ENCODE measurements around the gene ITPR1. TPM values are rescaled to one million over a fixed set of nuclear protein-coding genes. Genes with fewer than 3 reads are reported as not detected.

ITPR1 gene
- total and polyA plus RNA-seq, 2 experiments from 2014 or later = 6.8 to 21.0 TPM

- no peak for TF ChIP-seq ZNF331 (CRISPR knock-in tag; IDR thresholded peaks at IDR 0.05; ENCODE audit: low read depth)
- TF ChIP-seq EZH2 (IDR thresholded peaks at IDR 0.05; ENCODE audit: low read depth, unreplicated experiment) = no peak
- TF ChIP-seq, protein P1, sequence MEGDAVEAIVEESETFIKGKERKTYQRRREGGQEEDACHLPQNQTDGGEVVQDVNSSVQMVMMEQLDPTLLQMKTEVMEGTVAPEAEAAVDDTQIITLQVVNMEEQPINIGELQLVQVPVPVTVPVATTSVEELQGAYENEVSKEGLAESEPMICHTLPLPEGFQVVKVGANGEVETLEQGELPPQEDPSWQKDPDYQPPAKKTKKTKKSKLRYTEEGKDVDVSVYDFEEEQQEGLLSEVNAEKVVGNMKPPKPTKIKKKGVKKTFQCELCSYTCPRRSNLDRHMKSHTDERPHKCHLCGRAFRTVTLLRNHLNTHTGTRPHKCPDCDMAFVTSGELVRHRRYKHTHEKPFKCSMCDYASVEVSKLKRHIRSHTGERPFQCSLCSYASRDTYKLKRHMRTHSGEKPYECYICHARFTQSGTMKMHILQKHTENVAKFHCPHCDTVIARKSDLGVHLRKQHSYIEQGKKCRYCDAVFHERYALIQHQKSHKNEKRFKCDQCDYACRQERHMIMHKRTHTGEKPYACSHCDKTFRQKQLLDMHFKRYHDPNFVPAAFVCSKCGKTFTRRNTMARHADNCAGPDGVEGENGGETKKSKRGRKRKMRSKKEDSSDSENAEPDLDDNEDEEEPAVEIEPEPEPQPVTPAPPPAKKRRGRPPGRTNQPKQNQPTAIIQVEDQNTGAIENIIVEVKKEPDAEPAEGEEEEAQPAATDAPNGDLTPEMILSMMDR (conservative IDR thresholded peaks at IDR 0.05; ENCODE audit: low read depth in 2 of 2) = no peak
- TF ChIP-seq EZH2phosphoT487 (IDR thresholded peaks at IDR 0.05; ENCODE audit: unreplicated experiment) = no peak
- no peak for TF ChIP-seq STAT1 (IDR thresholded peaks at IDR 0.05; ENCODE audit: unreplicated experiment)
- TF ChIP-seq CREB1 (CRISPR knock-in tag; IDR thresholded peaks at IDR 0.05; ENCODE audit: low read depth) = no peak
Observed at GRCh38 chr3:4497843-4498324, 4.7 kb downstream of the ITPR1 start (continued).

DNA sequence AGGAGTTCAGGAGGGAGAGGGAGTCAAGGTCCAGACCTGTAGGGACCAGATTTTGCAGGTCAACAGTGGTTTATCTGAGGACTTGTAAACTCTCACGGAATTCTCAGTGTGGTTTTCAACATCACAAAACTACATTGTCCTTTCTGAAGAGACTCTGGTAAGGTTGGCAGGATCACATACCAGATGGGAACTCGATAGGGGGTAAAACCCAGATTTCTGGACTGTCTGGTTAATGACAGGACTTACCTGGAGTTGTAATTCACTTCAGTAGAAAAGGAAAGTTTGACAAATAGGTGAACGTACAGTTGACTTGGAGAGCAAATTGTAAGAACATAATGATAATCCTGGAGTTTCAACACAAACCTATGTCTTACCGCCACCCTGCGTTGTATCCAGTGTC is 5.3 kb downstream of the ITPR1 start:
- ATAC-seq = no peak
- no peak overlapping the region for H3K27ac Mint-ChIP-seq

DNA sequence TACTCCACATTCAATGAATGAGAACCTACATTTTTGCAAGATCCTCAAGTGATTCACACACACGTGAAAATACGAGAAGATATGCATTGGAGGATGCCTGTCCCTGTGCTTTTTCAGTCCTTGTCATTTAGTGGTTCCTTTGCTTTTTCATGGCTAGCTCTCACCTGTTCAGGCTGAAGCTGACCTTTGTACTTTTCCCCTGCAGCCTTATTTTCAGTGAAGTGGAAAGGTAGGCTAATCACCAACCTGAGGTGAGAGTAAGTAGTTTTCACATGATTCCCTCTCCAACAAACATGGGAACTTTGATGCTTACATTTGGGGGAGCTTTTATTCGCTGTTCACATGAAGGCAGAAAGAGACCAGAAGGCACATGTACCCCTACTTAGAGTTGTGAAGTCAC is 8.3 kb downstream of the ITPR1 start:
- Histone ChIP-seq H3K9me2 (ENCODE audit: insufficient read depth) (no peaks in the 10 kb centered on the region), H3K36me3 (ENCODE audit: insufficient read depth) (no peaks in the 10 kb centered on the region), H2AFZ (no peak overlapping the region), H3K27me3 (ENCODE audit: insufficient read depth) (no peaks in the 10 kb centered on the region), H3K4me2 (no peak overlapping the region), H3K4me1 (ENCODE audit: insufficient read depth) (0 out of 2 replicates have a peak, but pooled peaks cover 7% of the 10 kb centered on the region), H3F3A (replicated peaks; ENCODE audit: low read depth) (no peaks in the 10 kb centered on the region), H3K4me3 (no peak overlapping the region), H3K27ac (ENCODE audit: low read depth) (no peak overlapping the region), H3K79me2 (replicated peaks; ENCODE audit: insufficient read depth) (no peaks in the 10 kb centered on the region), H4K20me1 (replicated peaks; ENCODE audit: insufficient read depth) (no peaks in the 10 kb centered on the region; the same call in 1 of the 2 replicates)
- H3K27me3 Mint-ChIP-seq (ENCODE audit: insufficient read depth, low read depth, poor library complexity) = peaks cover 7% of the 10 kb centered on the region
- H3K4me1 Mint-ChIP-seq = peaks cover 10% of the 10 kb centered on the region
- no peak overlapping the region for H3K4me3 Mint-ChIP-seq
- ATAC-seq = no peak
- no peaks in the 10 kb centered on the region for H3K9me3 Mint-ChIP-seq
- H3K27ac Mint-ChIP-seq = no peak overlapping the region
- DNase-seq (ENCODE audit: low spot score) = no peak
- no peaks in the 10 kb centered on the region for H3K36me3 Mint-ChIP-seq (ENCODE audit: low read depth)
- TF ChIP-seq, protein P2, sequence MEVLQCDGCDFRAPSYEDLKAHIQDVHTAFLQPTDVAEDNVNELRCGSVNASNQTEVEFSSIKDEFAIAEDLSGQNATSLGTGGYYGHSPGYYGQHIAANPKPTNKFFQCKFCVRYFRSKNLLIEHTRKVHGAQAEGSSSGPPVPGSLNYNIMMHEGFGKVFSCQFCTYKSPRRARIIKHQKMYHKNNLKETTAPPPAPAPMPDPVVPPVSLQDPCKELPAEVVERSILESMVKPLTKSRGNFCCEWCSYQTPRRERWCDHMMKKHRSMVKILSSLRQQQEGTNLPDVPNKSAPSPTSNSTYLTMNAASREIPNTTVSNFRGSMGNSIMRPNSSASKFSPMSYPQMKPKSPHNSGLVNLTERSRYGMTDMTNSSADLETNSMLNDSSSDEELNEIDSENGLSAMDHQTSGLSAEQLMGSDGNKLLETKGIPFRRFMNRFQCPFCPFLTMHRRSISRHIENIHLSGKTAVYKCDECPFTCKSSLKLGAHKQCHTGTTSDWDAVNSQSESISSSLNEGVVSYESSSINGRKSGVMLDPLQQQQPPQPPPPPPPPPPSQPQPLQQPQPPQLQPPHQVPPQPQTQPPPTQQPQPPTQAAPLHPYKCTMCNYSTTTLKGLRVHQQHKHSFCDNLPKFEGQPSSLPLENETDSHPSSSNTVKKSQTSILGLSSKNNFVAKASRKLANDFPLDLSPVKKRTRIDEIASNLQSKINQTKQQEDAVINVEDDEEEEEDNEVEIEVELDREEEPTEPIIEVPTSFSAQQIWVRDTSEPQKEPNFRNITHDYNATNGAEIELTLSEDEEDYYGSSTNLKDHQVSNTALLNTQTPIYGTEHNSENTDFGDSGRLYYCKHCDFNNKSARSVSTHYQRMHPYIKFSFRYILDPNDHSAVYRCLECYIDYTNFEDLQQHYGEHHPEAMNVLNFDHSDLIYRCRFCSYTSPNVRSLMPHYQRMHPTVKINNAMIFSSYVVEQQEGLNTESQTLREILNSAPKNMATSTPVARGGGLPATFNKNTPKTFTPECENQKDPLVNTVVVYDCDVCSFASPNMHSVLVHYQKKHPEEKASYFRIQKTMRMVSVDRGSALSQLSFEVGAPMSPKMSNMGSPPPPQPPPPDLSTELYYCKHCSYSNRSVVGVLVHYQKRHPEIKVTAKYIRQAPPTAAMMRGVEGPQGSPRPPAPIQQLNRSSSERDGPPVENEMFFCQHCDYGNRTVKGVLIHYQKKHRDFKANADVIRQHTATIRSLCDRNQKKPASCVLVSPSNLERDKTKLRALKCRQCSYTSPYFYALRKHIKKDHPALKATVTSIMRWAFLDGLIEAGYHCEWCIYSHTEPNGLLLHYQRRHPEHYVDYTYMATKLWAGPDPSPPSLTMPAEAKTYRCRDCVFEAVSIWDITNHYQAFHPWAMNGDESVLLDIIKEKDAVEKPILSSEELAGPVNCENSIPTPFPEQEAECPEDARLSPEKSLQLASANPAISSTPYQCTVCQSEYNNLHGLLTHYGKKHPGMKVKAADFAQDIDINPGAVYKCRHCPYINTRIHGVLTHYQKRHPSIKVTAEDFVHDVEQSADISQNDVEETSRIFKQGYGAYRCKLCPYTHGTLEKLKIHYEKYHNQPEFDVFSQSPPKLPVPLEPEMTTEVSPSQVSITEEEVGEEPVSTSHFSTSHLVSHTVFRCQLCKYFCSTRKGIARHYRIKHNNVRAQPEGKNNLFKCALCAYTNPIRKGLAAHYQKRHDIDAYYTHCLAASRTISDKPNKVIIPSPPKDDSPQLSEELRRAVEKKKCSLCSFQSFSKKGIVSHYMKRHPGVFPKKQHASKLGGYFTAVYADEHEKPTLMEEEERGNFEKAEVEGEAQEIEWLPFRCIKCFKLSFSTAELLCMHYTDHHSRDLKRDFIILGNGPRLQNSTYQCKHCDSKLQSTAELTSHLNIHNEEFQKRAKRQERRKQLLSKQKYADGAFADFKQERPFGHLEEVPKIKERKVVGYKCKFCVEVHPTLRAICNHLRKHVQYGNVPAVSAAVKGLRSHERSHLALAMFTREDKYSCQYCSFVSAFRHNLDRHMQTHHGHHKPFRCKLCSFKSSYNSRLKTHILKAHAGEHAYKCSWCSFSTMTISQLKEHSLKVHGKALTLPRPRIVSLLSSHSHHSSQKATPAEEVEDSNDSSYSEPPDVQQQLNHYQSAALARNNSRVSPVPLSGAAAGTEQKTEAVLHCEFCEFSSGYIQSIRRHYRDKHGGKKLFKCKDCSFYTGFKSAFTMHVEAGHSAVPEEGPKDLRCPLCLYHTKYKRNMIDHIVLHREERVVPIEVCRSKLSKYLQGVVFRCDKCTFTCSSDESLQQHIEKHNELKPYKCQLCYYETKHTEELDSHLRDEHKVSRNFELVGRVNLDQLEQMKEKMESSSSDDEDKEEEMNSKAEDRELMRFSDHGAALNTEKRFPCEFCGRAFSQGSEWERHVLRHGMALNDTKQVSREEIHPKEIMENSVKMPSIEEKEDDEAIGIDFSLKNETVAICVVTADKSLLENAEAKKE (CRISPR knock-in tag; IDR thresholded peaks at IDR 0.05) = no peak
- TF ChIP-seq CREB1 (CRISPR knock-in tag; IDR thresholded peaks at IDR 0.05; ENCODE audit: low read depth) = no peak

More for the DNA sequence above, 5.3 kb downstream of the ITPR1 start:
- Histone ChIP-seq H3K27me3 (ENCODE audit: insufficient read depth) (peaks cover 17% of the 10 kb centered on the region), H3K27ac (ENCODE audit: low read depth) (no peak overlapping the region), H3F3A (replicated peaks; ENCODE audit: low read depth) (no peaks in the 10 kb centered on the region), H3K4me3 (no peak overlapping the region), H3K9me2 (ENCODE audit: insufficient read depth) (no peaks in the 10 kb centered on the region), H3K4me2 (no peak overlapping the region), H3K79me2 (replicated peaks; ENCODE audit: insufficient read depth) (no peaks in the 10 kb centered on the region), H2AFZ (no peak overlapping the region), H3K36me3 (ENCODE audit: insufficient read depth) (no peaks in the 10 kb centered on the region), H4K20me1 (replicated peaks; ENCODE audit: insufficient read depth) (no peaks in the 10 kb centered on the region; the same call in 1 of the 2 replicates), H3K4me1 (ENCODE audit: insufficient read depth) (peaks cover 5% of the 10 kb centered on the region; the same call in 1 of the 2 replicates)
- peaks cover 17% of the 10 kb centered on the region for H3K27me3 Mint-ChIP-seq (ENCODE audit: insufficient read depth, low read depth, poor library complexity)
- DNase-seq (ENCODE audit: low spot score) = no peak
- no peak overlapping the region for H3K4me3 Mint-ChIP-seq
- TF ChIP-seq, protein P1 (conservative IDR thresholded peaks at IDR 0.05; ENCODE audit: low read depth in 2 of 2) = no peak
- TF ChIP-seq JUNB (IDR thresholded peaks at IDR 0.05; ENCODE audit: unreplicated experiment) (no peak), ZNF114 (CRISPR knock-in tag; IDR thresholded peaks at IDR 0.05) (no peak), CREB1 (CRISPR knock-in tag; IDR thresholded peaks at IDR 0.05; ENCODE audit: low read depth) (no peak), EZH2phosphoT487 (IDR thresholded peaks at IDR 0.05; ENCODE audit: unreplicated experiment) (no peak)
- H3K9me3 Mint-ChIP-seq = no peaks in the 10 kb centered on the region
- peaks cover 11% of the 10 kb centered on the region for H3K4me1 Mint-ChIP-seq
- no peaks in the 10 kb centered on the region for H3K36me3 Mint-ChIP-seq (ENCODE audit: low read depth)

All from GM23338 (cell line).